Panc1 (cell line): Measurements from ENCODE around the gene CD164L2.

ENCODE experiments used
- POLR2AphosphoS5 ChIP-seq: IDR thresholded peaks from 2 replicates; pipeline ENCODE4 v1.6.1; 2012; ENCODE audit warnings: mild to moderate bottlenecking, low read depth, low read length, moderate library complexity
- REST ChIP-seq, 2 experiments: IDR thresholded peaks; 2 replicates each; pipeline ENCODE4 v1.6.1; 2011 to 2012; ENCODE audit warnings: low read depth in 2 of 2, control low read depth in 1 of 2, low read length in 1 of 2, mild to moderate bottlenecking in 1 of 2, moderate library complexity in 1 of 2; ENCODE audit not compliant: insufficient read depth in 1 of 2
- SIN3A ChIP-seq: IDR thresholded peaks from 2 replicates; pipeline ENCODE4 v1.6.1; 2012; ENCODE audit warnings: low read depth, mild to moderate bottlenecking, low read length, moderate library complexity, borderline replicate concordance; ENCODE audit not compliant: insufficient read depth
- TF ChIP-seq, protein P1 (sequence below): fragments of 450-650 bp; IDR thresholded peaks from 2 replicates; pipeline ENCODE4 v1.5.1; 2017; ENCODE audit warnings: mild to moderate bottlenecking

- TF ChIP-seq, protein P1, sequence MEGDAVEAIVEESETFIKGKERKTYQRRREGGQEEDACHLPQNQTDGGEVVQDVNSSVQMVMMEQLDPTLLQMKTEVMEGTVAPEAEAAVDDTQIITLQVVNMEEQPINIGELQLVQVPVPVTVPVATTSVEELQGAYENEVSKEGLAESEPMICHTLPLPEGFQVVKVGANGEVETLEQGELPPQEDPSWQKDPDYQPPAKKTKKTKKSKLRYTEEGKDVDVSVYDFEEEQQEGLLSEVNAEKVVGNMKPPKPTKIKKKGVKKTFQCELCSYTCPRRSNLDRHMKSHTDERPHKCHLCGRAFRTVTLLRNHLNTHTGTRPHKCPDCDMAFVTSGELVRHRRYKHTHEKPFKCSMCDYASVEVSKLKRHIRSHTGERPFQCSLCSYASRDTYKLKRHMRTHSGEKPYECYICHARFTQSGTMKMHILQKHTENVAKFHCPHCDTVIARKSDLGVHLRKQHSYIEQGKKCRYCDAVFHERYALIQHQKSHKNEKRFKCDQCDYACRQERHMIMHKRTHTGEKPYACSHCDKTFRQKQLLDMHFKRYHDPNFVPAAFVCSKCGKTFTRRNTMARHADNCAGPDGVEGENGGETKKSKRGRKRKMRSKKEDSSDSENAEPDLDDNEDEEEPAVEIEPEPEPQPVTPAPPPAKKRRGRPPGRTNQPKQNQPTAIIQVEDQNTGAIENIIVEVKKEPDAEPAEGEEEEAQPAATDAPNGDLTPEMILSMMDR: no peak
- TF ChIP-seq POLR2AphosphoS5 (no peak), SIN3A (no peak), REST (IDR thresholded peaks at IDR 0.05; ENCODE audit: insufficient read depth in 1 of 2, low read depth in 2 of 2, low read length in 1 of 2) (no peak)
Observed at GRCh38 chr1:27400963-27401341, 17.8 kb upstream of the CD164L2 start.
